Adrenal gland (tissue), 5 donors: ENCODE measurements around the gene WDR74.

ENCODE experiments used
- CTCF ChIP-seq, 6 experiments: fragments of 450-650 bp in 4 of 6; fragments of 200-600 bp in 2 of 6; sonication (generic) in 1 of 6; IDR thresholded peaks; 1 replicate in 5 of 6; 2 replicates in 1 of 6; pipeline versions ENCODE4 v1.5.1 to v1.8.0; 2016 to 2021; ENCODE audit warnings: antibody characterized with exemption in 6 of 6, mild to moderate bottlenecking in 2 of 6, moderate library complexity in 1 of 6
- POLR2A ChIP-seq, 2 donors: fragments of 450-650 bp; IDR thresholded peaks; one replicate each; pipeline ENCODE4 v1.6.1; 2017; ENCODE audit warnings: antibody characterized with exemption in 2 of 2, mild to moderate bottlenecking in 2 of 2, moderate library complexity in 1 of 2
- donor health status: DM: no; HTN: no; CAD: no.

GRCh38 chr11:62880231-62880802 is 40.9 kb upstream of the WDR74 start:
- no peak for TF ChIP-seq CTCF (IDR thresholded peaks at IDR 0.05)
- TF ChIP-seq POLR2A (IDR thresholded peaks at IDR 0.05), result no peak
